ENCODE data around the gene LSM11. TPM values are rescaled to one million over a fixed set of nuclear protein-coding genes. Genes with fewer than 3 reads are reported as not detected.
"Not testable (repeated sequence)": the region's sequence is repeated elsewhere in the genome, so short reads cannot be mapped to it uniquely, and the experiment has no call there.

LSM11 gene
- 10 to 100 TPM in 2 of 10 donors, 1 to 10 TPM in 8; 5.8 to 11.3 (median 7.6) TPM for polyA plus RNA-seq (ENCODE audit: insufficient read length in 10 of 10)
- long read RNA-seq, donor 1, full-length matches to known transcripts, result 3 of 3 reads
- long read RNA-seq, donor 1, partial matches to known transcripts, result 0 of 3 reads
- long read RNA-seq, donor 1, other reads (novel, unspliced or antisense), result 0 of 3 reads
- long read RNA-seq, donor 2, full-length matches to known transcripts, result 2 of 2 reads
- long read RNA-seq, donor 2, partial matches to known transcripts, result 0 of 2 reads
- long read RNA-seq, donor 2, other reads (novel, unspliced or antisense), result 0 of 2 reads
- long read RNA-seq, donor 3, result 0 reads
- long read RNA-seq, donor 4, result 0 reads
- long read RNA-seq, donor 5, full-length matches to known transcripts, result 2 of 2 reads
- long read RNA-seq, donor 5, partial matches to known transcripts, result 0 of 2 reads
- long read RNA-seq, donor 5, other reads (novel, unspliced or antisense), result 0 of 2 reads
- long read RNA-seq, donor 6, full-length matches to known transcripts, result 1 of 1 reads
- long read RNA-seq, donor 6, partial matches to known transcripts, result 0 of 1 reads
- long read RNA-seq, donor 6, other reads (novel, unspliced or antisense), result 0 of 1 reads
- long read RNA-seq, donor 7, result 0 reads
- long read RNA-seq, donor 8, result 0 reads
- long read RNA-seq, donor 9, result 0 reads

DNA sequence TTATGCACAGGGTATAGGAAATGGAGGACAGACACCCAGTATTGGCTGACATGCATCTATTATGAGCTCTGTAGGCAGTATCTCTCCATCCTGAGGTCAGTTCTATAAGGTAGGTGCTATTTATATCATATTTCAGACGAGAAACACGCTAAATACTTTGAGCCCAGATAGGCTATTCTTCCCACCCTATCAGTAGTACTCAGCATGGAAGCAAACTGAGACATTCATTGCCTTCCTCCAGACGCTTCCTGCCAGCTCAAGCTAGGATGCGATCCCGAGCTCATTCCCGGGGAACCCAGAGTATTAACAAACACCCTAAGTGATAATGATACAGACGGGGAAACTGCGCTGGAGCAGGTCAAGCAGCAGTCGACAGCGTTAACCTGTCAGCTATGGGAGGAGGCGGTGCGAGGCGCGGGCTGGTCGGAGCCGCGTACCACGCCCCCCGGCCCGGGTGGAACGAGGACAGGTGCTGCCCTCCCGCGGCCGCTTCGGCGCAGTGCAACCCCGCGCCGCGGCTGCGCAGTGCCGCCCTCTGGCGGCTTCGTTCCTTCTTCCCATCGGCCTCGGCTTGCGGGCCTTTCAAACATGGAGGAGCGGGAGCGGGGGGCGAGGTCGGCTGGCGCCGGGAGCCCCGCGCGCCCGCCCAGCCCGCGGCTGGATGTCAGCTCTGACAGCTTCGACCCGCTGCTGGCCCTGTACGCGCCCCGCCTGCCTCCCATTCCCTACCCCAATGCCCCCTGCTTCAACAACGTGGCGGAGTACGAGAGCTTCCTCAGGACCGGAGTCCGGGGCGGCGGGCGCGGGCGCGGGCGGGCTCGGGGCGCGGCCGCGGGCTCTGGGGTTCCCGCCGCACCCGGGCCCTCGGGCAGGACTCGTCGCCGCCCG, at the start of gene LSM11:
Gene LSM11, plus strand, starts transcription at position 550 of the 888 bp plus-strand sequence. Its CDS starts 39 bp downstream, at position 589.
- DNase-seq, result peak; percentile 86 to 97 (median 95)

DNA sequence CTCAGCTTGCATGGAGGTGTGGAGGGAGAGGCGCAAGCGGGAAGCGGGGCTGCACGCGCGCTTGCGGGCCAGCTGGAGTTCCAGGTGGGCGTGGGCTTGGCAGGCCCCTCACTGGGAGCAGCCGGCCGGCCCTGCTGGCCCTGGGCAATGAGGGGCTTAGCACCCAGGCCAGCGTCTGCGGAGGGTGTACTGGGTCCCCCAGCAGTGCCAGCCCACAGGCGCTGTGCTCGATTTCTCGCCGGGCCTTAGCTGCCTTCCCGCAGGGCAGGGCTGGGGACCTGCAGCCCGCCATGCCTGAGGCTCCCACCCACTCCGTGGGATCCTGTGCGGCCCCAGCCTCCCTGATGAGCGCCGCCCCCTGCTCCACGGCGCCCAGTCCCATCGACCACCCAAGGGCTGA, 49.7 kb upstream of the LSM11 start:
- DNase-seq, result not testable (repeated sequence)

DNA sequence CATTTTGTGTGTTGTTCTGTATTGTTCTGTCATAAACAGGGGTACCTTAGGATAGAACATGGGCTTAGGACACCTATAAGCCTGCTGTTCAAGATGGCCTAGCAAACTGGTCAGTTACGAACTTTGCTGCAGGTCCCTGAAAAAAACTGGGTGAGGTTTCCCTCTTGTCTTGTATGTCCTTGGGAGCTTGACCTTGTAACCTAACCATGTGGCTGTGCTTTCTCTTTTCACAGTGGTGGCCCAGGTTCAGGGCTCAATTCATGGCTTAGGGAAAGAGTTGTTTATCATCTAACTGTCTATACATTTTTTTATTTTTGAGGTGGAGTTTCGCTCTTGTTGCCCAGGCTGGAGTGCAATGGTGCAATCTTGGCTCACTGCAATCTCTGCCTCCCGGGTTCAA, 47.4 kb upstream of the LSM11 start:
- not testable (repeated sequence) for DNase-seq

DNA sequence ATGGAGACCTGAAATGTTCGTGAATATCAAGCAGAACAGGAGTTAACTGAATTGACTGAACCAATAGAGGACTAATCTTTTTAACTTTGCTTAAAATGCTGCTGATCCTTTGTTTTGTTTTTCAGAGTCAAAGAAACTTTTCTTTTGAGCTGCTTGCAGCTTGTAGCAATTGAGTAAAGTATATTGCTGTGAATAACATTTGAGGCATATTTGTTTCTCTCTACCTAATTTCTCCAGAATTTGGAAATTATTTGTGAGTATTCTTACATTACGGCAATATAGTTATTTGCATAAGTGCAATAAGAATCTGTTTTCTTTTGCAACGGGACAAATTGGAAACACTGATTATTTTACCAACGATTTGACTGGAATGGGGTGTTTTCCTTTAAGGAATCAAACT, 44.8 kb upstream of the LSM11 start:
- DNase-seq, result not testable (repeated sequence)

DNA sequence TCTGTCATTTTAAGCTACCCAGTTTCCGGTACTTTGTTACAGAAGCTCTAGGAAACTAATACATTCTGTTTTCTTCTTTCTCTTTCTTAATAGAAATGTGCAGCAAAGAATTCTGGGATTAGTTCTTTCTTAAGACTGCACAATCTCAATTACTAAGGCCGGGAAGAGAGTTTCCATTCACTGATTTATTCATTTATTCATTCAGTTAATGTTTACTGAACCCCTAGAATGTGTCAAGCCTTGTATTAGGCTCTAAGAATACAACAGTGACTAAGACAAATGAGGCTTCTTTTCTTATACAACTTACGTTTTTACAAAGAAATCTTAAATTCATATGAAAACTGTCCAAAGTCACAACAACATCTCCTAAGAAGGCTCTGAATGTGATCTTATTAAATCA, 39.8 kb upstream of the LSM11 start:
- DNase-seq, result no peak

DNA sequence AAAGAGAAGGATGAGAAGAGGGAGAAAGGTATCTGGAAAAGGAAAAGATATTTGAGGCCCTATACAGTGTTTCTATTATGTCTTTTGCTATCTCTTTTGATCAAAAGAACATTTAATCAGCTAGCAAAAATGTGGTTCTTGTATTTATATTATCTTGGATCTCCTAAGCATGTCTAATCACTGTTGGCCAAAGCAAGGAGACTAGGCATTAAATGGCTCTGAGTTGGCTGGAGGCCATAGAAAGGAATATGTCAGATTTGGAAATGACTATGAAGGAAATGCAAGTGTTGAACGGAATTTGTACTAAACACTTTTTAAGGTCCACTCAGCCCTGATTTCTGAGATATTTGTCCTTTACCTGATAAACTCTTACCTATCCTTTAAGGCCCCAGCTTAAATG, 34.6 kb upstream of the LSM11 start:
- DNase-seq, result peak in 2 of 3 donors; percentile 22 to 32

DNA sequence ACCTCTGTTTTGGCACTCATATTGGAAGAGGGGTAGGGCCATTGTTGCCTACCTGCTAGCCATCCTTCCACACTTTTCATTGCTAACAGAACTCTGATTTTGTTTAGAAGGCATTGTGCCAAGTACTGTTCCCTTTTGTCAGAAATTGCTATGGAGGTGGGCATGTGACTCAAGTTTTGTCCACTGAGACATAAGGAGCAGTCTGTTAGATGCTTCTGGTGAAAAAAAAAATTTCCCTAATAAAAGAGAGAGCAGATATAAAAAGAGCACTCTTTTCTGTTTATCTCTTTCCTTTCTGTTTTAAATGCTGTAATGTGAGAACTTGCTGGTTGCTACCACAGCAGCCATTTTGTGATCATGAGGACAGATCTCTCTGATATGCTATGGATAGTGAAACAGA, 34.2 kb upstream of the LSM11 start:
- DNase-seq, result no peak

DNA sequence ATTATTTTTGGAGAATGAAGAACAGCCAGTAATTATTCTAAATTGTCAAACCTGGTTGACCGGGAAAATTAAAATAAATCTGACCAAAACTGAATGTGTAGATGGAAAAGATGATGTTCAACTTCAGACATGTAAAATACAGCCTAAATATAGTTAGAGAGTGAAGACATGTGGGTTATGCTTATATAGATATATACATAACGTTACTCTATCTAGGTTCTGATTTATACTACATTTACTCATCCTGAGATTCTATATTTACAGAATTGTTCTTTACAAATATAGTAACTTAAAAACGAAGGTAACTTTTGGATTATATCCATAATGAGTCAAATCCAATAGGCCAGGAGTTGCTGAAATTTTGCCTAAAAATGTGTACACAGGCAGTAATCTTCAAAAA, 33.1 kb upstream of the LSM11 start:
- DNase-seq, result no peak

DNA sequence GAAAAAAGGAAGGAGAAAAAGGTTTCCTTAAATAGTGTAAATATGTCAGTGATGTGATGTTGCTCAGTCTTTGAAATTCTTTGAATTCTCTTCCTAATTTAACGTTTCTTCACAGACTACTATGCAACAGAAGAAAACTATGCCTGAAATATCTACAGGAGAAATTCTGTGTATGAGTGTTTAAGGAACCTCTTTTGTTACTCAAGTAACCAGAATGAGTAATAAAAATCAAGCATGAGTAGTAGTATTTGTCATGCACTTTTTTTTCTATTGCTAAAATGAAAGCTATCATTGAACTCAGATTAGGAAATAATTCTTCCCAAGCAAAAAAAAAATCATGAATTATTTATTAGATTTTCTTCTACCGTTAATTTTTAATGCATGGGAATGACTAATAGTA, 32.6 kb upstream of the LSM11 start:
- DNase-seq, result peak in 1 of 3 donors; percentile 60

DNA sequence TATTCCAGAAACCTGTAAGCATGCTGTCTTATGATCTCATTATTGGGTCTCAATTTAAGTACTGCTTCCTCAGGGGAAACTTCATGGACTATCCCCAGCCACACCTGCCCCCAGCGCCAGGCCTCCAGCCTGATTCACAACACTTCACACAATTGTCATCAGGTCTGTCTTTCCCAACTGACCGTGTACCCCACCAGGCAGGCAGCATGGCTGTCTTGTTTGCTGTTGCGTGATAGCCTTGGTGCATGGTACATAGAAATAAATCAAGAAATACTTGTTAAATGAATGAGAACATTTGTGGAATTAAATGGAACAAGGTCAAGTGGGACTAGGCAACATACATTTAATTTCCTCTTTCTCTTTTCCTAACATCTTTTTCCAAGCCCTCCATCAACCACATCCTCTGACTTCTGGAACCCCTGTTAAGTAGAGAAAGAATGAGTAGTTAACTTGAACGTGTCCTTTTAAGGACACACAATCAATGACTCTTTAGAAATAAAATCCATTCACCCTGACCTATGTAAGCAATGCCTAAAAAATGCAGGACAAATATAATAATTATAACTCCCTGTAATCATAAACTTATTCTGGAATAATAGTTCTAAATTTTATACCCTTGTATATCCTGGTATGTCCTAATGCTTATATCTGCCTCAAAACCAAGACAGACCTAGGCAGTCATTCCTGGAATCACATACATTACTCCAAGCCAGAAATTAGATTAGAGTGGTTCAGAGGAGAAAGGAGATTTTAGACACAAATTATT, 29.5 kb upstream of the LSM11 start:
- no peak for DNase-seq

DNA sequence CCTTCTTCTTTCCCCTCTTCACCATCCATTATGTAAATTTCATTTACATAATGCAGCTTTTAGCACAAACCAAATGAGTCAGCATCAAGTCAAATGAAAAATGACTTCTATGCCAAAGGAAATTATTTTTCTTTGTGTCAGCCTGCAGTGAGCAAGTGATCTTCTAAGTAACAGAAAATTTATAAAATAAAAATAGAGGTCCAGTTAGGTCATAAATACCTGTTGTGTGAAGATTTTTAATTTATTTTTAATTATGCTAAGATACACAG, 29.0 kb upstream of the LSM11 start:
- DNase-seq, result no peak

DNA sequence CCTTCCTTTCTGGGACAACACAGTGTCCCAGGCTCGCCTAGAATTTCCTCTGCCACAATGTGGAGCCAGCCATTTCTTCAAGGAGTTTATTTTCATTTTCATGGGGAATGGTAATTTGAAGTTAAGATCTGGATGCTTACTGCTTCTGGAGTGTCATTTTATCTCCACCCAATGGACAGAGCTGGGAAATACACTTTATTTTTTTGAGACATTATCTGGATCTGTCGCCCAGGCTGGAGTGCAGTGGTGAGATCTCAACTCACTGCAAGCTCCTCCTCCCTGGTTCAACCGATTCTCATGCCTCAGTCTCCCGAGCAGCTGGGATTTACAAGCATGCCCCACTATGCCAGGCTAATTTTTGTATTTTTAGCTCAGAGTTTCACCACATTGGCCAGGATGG, 25.0 kb upstream of the LSM11 start:
- peak; percentile 68 to 81 (median 69) for DNase-seq

DNA sequence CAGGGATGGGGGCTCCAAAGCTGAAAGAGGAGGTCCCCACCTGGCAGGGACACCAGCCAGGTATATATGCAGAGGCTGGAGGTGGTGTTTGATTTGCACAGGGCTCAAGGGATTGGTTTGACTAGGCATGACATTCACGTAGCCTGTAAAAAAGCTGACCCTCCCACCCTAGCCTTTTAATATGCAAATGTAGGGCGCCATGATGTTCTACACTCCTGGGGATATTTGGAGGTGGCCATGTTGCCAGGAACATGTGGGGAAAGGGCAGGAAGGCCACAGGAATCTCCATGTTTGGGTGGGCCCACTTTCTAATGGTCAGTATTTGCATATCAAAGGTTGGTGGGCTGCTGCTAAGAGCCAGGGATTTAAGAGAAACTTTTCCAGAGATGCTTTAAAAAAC, 24.3 kb upstream of the LSM11 start:
- no peak for DNase-seq

DNA sequence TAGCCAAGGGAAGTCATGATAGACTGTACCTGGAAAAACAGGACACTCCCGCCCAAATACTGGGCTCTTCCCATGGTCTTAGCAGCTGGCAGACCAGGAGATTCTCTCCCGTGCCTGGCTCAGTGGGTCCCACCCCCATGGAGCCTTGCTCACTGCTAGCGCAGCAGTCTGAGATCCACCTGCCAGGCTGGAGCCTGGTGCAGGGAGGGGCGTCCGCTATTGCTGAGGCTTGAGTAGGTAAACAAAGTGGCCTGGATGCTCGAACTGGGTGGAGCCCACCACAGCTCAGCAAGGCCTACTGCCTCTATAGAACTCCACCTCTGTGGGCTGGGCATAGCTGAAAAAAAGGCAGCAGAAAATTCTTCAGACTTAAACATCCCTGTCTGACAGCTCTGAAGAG, 22.4 kb upstream of the LSM11 start:
- DNase-seq, result no peak

DNA sequence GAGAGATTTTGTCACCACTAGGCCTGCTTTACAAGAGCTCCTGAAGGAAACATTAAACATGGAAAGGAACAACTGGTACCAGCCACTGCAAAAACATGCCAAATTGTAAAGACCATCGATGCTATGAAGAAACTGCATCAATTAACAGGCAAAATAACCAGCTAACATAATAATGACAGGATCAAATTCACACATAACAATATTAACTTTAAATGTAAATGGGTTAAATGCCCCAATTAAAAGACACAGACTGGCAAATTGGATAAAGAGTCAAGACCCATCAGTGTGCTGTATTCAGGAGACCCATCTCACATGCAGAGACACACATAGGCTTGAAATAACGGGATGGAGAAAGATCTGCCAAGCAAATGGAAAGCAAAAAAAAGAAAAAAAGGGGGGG, 20.6 kb upstream of the LSM11 start:
- DNase-seq, result not testable (repeated sequence)

DNA sequence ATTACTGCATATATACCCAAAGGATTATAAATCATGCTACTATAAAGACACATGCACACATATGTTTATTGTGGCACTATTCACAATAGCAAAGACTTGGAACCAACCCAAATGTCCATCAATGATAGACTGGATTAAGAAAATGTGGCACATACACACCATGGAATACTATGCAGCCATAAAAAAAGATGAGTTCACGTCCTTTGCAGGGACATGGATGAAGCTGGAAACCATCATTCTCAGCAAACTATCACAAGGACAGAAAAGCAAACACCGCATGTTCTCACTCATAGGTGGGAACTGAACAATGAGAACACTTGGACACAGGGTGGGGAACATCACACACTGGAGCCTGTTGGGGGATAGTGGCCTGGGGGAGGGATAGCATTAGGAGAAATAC, 16.9 kb upstream of the LSM11 start:
- DNase-seq, result not testable (repeated sequence)

DNA sequence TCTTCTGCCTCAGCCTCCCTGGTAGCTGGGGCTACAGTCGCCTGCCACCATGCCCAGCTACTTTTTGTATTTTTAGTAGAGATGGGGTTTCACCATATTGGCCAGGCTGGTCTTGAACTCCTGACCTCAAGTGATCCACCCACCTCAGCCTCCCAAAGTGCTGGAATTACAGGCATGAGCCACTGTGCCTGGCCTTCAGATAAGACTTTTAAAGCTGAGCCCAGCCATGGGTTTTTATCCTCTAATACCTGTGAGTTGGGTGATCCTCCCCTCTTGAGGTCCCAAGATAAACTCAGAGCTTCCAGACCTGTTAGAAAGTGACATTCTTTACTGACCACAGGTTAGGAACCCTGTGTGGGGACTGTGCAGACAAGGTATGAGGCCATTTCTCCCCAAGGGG, 15.7 kb upstream of the LSM11 start:
- not testable (repeated sequence) for DNase-seq

DNA sequence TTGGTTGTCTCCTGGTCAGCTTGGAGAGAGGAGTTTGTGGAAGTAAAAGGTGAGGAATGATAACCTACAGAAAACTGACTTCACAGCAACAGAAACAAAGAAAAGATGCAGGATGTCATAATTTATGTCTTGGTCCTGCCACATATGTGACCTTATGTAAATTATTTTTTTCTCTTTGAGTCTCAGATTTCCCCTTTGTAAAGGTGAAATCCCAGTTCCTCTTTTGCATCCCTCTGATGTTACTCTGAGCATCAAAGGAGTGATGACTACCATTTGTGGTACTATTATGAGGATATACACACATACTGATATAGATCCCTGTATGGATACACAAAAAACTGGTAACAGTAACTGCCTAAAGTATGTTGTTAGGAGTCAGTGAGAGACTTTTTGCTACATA, 13.7 kb upstream of the LSM11 start:
- no peak for DNase-seq

DNA sequence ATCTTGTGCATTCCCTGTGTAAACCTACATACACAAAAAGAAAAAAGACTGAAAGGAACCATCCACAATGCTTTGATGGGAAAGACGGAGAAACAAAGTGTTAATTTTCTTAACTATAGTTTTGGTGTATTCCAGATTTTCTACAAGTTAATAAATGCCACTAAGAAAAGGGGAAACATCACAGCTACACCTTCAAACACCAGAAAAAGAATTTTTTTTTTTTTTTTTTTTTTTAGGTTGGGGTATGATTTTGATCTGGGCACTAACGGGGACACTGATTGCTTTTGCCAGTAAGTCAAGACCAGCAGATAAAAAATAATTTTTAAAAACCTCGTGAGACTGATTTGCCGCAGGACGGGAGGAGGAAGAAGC, 12.6 kb upstream of the LSM11 start:
- DNase-seq, result no peak

DNA sequence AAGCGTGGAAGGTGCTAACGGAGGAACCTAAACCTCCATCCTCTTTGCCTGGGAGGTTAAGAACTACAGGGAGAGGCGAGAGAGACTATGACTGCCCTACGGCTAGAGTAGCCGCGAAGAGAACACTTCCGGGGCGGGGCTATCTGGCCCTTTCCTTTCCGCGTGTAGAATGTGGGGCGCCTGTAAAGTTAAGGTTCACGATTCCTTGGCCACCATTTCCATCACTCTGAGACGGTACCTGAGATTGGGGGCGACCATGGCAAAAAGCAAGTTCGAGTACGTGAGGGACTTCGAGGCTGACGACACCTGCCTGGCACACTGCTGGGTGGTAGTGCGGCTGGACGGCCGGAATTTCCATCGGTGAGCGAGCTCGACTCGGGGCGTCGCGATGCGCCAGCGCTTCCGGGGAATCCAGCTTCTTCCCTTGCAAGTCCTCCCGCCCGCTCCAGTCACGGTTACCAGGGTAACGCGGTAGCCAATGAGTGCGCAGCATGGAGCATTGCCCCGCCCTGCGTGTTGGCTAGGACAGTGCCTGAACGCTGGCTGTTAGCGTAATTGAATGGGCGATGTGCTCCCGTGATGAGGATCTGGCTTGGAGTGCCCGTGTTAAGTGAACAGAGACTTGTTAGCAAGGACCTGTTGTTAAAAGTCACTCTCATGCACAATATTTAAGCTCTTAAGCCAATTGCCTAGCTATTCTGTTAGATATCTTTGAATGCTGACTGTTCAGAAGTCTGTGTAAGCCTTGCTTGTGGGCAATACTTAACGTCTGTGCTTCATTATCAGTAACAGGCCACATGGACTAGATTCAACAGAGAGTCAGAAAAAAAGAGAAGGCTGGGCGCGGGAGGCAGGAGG, 12.0 kb upstream of the LSM11 start, which contains the start of gene THG1L:
Gene THG1L, plus strand, starts transcription at position 149 of the 858 bp plus-strand sequence. Its CDS starts 21 bp downstream, at position 170.
- peak; percentile 97 to 99 (median 98) for DNase-seq

DNA sequence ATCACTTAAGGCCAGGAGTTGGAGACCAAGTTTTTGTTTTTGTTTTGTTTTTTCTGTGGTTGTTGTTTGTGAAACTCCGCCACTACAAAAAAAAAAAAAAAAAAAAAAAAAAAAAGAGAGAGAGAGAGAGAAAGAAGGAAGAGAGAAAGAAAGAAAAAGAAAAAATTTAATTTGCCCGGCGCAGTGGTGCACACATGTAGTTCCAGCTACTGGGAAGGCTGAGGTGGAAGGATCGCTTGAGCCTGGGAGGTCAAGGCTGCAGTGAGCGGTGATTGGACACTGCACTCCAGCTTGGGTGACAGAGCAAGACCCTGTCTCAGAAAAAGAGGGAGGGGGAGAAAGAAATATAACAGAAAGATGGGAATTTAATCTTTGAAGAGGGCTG, 11.4 kb upstream of the LSM11 start:
- DNase-seq, result no peak

All from muscle of back (tissue), 13 donors.